Measurements from ENCODE around the gene CSNK1E.
A peak's percentile ranks its signal among the peaks of the same experiment; 100 is the strongest.

Gene CSNK1E

GRCh38 chr22:38282397-38282796 is 34.8 kb downstream of the CSNK1E start:
- no peak for DNase-seq (ENCODE audit: low read depth in 2 of 2, low spot score in 1 of 2)

- no peak for DNase-seq (ENCODE audit: low read depth in 2 of 2, low spot score in 1 of 2)
Measured at GRCh38 chr22:38276166-38276565, 41.1 kb downstream of the CSNK1E start.

GRCh38 chr22:38273135-38273826 is 44.0 kb downstream of the CSNK1E start:
- no peak for DNase-seq (ENCODE audit: low read depth in 2 of 2, low spot score in 1 of 2)

GRCh38 chr22:38272373-38273134 is 44.7 kb downstream of the CSNK1E start, which contains the start of gene TMEM184B:
Gene TMEM184B, minus strand, starts transcription at chr22:38273010. Its CDS starts 25,049 bp downstream, at chr22:38247961.
- DNase-seq (ENCODE audit: low read depth in 2 of 2, low spot score in 1 of 2) = peak; percentile 38 to 62

- DNase-seq (ENCODE audit: low read depth in 2 of 2, low spot score in 1 of 2) = no peak
Measured at GRCh38 chr22:38271927-38272372, 45.3 kb downstream of the CSNK1E start.

GRCh38 chr22:38271101-38271500 is 46.1 kb downstream of the CSNK1E start:
- no peak for DNase-seq (ENCODE audit: low read depth in 2 of 2, low spot score in 1 of 2)

- DNase-seq (ENCODE audit: low read depth in 2 of 2, low spot score in 1 of 2) = no peak
Measured at GRCh38 chr22:38270091-38270992, 46.9 kb downstream of the CSNK1E start.

- DNase-seq (ENCODE audit: low read depth in 2 of 2, low spot score in 1 of 2) = no peak
Measured at GRCh38 chr22:38269466-38269865, 47.8 kb downstream of the CSNK1E start.

GRCh38 chr22:38267086-38267485 is 50.1 kb downstream of the CSNK1E start:
- peak in 1 of 2 donors; percentile 25 for DNase-seq (ENCODE audit: low read depth in 2 of 2, low spot score in 1 of 2)

- no peak for DNase-seq (ENCODE audit: low read depth in 2 of 2, low spot score in 1 of 2)
Measured at GRCh38 chr22:38266120-38266519, 51.1 kb downstream of the CSNK1E start.

GRCh38 chr22:38264322-38264843 is 52.9 kb downstream of the CSNK1E start:
- no peak for DNase-seq (ENCODE audit: low read depth in 2 of 2, low spot score in 1 of 2)

- DNase-seq (ENCODE audit: low read depth in 2 of 2, low spot score in 1 of 2) = no peak
Measured at GRCh38 chr22:38262051-38262795, 55.0 kb downstream of the CSNK1E start.

GRCh38 chr22:38260761-38261681 is 56.2 kb downstream of the CSNK1E start:
- DNase-seq (ENCODE audit: low read depth in 2 of 2, low spot score in 1 of 2) = no peak

- no peak for DNase-seq (ENCODE audit: low read depth in 2 of 2, low spot score in 1 of 2)
Measured at GRCh38 chr22:38259370-38259769, 57.9 kb downstream of the CSNK1E start.

GRCh38 chr22:38258895-38259294 is 58.3 kb downstream of the CSNK1E start:
- DNase-seq (ENCODE audit: low read depth in 2 of 2, low spot score in 1 of 2) = no peak

GRCh38 chr22:38257650-38258250 is 59.5 kb downstream of the CSNK1E start:
- DNase-seq (ENCODE audit: low read depth in 2 of 2, low spot score in 1 of 2) = no peak

- DNase-seq (ENCODE audit: low read depth in 2 of 2, low spot score in 1 of 2) = no peak
Measured at GRCh38 chr22:38257181-38257580, 60.1 kb downstream of the CSNK1E start.

- DNase-seq (ENCODE audit: low read depth in 2 of 2, low spot score in 1 of 2) = no peak
Measured at GRCh38 chr22:38255697-38256096, 61.5 kb downstream of the CSNK1E start.

- DNase-seq (ENCODE audit: low read depth in 2 of 2, low spot score in 1 of 2) = no peak
Measured at GRCh38 chr22:38251341-38251692, 65.9 kb downstream of the CSNK1E start.

Data from stimulated activated CD8-positive, alpha-beta memory T cell treated with anti-CD3 and anti-CD28 coated beads, Interleukin-4, amount 100 ng/mL, for 4 hours (primary cell).